ENCODE results near the gene TGFBR1.

DNA sequence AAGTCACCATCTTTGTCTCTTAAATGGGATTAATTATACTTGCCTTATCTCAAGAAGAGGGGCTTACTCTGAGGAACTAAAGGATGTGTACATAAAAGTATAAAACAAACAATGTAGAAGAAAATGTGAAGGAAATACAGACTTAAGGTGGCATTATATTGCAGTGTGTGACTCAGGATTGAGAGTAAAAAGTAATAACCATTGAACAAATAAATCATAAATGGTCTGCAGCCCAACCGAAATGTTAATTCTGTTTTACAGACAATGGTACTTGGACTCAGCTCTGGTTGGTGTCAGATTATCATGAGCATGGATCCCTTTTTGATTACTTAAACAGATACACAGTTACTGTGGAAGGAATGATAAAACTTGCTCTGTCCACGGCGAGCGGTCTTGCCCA lies 37.4 kb downstream of the TGFBR1 start:
- TF ChIP-seq, protein P1, sequence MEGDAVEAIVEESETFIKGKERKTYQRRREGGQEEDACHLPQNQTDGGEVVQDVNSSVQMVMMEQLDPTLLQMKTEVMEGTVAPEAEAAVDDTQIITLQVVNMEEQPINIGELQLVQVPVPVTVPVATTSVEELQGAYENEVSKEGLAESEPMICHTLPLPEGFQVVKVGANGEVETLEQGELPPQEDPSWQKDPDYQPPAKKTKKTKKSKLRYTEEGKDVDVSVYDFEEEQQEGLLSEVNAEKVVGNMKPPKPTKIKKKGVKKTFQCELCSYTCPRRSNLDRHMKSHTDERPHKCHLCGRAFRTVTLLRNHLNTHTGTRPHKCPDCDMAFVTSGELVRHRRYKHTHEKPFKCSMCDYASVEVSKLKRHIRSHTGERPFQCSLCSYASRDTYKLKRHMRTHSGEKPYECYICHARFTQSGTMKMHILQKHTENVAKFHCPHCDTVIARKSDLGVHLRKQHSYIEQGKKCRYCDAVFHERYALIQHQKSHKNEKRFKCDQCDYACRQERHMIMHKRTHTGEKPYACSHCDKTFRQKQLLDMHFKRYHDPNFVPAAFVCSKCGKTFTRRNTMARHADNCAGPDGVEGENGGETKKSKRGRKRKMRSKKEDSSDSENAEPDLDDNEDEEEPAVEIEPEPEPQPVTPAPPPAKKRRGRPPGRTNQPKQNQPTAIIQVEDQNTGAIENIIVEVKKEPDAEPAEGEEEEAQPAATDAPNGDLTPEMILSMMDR (conservative IDR thresholded peaks at IDR 0.05): no peak
- no peak for TF ChIP-seq ZFX (IDR thresholded peaks at IDR 0.05)
